HG03064 (cell line): ENCODE data around the gene FBXO24.
A peak's percentile ranks its signal among the peaks of the same experiment; 100 is the strongest.

Experiments used
- ATAC-seq: cut with Tn5 transposase; IDR thresholded peaks from one replicate; pipeline ENCODE4 v1.9.1; 2021; ENCODE audit warnings: low read depth; ENCODE audit not compliant: unreplicated experiment

FBXO24 gene

DNA sequence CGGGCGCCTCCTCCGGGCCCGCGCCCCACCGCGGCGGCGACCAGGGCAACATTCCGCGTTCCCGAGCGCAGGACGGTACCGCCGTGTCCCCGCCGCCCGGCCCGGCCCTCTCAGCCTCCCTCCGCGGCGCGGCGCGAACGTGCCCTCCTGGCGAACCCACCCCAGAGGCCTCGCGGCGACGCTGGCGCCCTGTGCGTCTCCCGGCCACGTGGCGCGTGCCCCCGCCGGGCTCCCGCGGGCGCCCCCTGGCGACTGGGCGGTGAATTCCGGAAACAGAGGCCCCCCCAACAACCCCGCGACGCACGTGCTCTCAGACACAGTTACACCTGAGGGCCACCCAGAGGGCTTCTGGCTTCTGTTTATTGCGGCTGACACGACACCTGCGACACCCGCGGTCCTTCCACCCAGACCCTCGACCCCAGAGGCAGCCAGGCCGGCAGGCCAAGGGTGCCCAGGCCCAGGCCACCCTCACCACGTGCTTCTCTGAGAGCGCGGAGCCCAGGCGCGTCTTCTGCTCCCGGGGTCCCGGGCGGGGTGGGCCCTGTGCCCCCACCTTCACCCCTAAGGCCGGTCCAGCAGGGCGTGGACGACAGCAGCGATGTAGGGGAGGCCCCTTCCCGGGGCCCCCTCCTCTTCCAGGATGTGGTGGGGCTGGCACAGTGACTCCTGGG is 12.3 kb upstream of the FBXO24 start, which contains the start of gene SAP25:
TSS of gene SAP25 (minus strand) at position 210 of the 671 bp plus-strand sequence. CDS start at position 52, 158 bp downstream.
- no peak for ATAC-seq

DNA sequence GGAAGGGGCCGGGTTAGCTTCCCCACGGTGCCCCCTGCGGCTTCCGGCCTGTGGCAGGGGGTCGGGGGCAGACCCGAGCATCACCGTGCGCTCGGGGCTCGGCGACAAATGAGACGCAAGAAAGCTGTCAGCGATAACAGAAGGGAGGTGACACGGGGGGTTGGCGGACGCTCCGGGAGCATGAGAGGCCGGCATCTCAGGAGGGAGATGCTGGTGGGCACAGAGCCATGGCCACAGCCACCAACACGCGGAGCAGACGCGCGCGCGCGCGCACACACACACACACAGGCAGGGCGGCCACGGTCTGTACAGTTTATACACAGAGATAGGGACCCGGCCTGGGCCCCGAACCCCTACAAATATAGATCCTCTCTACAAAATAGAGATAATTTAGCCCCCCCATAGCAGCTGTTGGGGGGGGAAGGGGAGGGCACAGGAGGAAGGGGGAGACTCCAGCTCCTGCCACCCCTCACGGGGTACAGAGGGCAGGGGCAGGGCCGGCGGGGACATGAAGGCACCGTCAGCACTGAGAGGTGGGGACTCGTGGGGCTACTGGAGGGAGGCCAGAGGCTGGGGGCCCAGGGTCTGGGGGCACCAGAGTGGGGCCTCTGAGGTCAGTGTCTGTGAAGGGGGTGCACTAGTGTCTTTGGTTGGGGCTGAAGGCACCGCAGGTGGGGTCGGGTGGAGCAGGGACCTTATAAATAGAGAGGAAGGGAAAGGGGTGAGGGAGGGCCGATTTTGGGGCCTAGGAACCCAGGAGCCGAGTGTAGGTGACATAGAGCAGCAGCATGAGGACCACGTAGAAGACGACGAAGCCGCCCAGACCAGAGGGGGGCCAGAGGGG is 11.5 kb upstream of the FBXO24 start:
- no peak for ATAC-seq

DNA sequence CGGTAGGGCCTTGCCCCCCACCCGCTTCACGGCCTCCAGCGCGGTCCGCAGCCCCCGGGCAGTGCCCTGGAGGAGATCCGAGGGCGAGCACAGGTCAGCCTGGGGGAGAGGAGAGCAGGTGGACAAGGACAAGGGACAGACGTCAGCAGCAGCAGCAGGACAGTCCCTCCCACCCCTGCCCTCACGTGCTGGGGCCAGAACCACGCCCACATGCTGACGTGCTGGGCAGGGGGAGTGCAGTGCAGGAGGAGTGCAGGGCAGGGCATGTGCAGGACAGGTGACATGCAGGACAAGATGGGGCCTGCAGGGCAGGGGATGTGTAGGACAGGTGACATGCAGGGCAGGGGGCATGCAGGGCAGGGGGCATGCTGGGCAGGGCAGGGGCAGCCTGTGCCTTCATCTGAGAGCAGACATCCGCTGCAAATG is 10.9 kb upstream of the FBXO24 start:
- no peak for ATAC-seq

DNA sequence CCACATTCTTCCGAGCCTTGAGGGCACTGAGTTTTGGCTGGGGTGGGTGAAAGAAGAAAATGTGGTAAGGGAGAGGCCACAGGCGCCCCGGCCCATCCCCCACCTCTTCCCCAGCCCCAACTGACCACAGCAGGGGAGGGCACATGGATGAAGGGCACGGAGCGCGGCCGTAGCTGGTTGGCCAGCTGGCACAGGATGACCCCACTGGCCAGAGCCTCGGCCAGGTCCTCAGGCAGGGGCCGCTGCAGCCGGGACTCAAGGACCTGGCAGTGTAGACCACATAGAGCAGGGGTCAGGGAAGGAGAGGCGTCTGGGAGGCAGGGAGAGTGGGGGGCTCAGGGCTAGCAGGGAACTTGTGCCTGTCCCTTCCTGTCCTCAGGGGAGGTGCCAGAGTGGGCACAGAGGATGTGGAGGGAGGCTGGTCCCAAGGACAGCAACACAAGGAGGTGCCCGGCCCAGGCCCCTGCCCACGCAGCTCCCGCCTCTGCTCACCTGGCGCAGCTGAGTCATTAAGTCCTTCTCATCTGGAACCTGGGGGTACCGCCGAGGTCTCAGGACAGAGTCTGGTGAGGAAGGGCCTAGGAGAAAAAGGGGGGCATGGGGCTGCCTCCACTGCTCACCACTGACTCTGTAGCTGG is 10.3 kb upstream of the FBXO24 start:
- no peak for ATAC-seq

DNA sequence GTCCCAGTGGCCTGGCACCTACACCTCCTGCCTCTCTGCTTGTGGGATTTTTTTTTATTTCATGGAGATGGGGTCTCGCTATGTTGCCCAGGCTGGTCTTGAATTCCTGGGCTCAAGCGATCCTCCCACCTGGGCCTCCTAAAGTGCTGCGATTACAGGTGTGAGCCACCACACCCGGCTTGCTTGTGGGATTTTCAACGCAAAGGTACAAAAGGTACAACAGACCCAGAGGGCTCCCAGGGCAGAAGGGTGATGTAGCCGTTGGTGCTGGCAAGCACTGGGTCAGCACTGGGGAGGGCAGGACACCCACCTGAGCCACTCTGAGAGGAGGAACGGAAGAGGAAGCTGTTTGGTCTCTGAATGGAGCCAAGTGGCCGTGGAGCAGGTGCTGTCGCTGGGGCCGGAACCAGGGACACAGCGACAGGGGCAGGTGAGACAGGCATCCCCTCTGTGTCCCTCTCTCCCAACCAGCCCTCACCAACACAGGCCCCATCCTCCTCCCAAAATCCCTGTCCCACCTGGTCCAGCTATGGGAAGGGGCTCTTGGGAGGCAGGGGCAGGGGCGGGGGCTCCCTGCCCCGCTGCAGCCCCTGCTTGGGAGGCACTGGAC is 9.6 kb upstream of the FBXO24 start:
- ATAC-seq: no peak

DNA sequence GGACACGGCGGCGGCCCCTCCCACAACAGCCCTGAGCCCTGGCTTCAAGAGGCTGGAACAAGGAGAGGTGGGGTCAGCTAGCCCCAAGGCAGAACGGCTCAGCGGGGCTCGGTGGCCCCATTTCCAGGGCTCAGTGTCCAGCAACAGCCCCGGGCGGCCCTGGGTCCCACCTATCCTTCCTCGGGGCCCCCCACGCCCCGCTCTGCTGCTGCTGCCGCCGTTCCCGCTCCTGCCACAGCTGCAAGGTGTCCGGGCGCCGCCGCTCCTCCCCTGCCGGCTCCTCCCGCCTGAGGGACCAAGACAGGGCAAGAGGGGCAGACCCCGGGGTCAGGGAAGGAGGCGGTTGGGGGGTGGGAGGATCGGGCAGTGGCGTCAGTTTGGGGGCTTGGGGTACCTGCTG is 9.0 kb upstream of the FBXO24 start:
- ATAC-seq: no peak

DNA sequence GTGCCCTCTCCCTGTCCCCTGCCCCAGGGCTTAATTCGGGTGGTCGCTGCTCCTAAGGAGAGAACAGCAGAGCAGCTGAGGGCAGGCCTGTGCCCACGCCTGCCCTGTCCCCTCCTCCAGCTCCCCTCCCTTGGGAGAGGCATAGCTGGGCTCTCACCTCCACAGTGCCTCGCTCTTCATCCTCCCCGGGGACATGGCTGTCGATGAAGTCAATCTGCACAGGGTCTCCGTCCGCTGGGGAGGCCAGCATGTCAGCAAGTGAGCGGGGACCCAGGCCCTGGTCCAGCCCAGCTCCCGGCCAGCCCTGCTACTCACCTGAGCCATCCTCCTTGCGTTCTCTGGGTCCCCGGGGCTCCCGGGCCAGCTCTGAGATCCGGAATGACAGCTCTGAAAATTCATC is 8.6 kb upstream of the FBXO24 start:
- ATAC-seq: no peak

DNA sequence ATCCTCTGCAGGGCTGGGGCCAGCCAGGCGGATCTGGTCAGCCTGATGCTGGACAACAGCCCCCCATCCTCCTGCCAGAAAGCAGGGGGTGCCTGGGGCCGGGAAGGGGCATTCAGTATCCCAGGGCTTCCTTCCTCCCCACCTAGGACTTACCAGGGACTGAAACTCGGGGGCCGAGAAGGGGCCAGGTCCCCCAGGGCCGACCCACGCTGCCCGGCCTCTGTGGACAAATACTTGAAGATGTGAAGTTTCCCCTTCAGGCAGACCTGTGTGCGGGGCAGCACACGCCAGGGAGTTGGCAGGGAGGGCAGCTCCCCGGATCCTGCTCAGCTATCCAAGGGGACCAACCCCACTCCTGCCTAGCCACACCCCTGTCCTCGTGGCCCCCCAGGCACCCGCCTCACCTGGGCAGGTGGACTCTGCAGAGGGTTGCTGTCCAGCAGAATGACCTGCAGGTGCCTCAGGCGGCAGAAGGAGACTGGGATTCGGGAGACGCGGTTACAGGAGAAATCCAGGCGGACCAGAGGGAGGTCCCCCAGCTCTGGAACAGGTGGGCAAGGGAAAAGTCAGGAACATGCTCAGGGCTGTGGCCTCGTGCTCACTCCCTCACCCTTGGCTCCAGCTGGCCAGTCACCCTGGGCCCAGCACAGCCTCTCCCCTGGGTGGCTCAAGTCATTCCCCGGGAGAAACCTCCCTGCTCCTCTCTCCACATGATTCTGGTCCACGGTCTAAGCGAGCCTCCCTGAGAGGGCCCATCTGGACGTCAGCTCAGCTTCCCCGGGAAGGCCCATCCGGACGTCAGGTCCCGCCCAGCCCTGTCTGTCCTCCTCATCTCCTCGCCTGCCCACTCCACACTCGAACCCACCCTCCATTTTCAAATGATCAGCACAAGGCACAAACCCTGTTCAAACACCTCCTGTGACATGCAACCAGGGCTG is 7.6 kb upstream of the FBXO24 start:
- no peak for ATAC-seq

DNA sequence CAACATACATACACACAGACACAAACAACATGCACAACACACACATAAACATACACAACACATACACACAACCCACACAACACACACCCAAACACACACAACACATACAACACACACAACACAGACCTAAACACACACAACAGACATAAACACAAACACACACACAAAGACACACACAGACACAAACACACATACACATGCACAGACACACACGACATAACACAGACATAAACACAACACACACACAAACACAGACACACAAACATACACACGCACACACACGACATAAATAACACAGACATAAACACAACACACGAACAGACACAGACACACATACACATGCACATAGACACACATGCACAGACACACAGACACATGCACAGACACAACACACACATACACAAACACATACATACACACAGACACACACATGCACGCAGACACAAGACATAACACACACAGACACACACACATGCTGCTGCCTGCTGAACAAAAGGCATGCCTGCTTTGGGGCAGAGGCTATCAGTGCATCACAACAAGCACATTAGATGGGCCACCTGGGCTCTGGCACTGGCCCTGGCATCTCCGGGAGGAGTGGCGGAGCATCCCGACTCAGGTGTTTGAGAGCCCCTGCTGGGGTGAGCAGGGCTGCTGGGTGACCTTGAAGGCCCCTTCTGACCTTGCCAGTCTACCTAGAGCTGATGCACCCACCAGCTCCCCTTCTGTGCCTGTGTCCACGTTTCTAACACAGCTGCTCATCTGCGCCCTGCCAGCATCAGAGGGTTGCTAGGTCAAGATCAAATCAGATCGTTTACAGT is 5.5 kb upstream of the FBXO24 start:
- ATAC-seq: no peak

DNA sequence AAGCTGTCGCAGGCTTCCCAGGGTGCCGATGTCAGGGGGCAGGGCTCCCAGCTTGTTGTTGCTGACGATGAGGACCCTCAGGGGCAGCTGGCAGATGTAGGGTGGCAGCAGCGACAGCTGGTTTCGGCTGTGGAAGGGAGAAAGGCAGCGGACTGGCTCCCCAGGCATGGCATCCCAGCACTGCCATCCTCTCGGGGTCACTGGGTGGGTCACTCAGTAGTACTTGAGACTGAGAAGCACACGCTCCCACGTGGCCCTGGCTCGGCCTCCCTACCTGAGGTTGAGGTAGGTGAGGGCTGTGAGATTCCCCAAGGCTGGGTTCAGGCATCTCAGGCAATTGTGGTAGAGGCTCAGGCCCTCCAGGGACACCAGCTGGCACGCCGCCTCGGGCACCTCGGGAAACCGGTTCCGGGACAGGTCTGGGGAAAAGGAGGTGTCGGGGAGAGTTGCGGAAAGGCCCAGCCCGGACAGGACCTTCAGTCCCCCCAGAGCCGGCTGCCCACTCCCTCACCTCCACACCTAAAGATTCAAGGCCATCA is 4.0 kb upstream of the FBXO24 start:
- no peak for ATAC-seq

DNA sequence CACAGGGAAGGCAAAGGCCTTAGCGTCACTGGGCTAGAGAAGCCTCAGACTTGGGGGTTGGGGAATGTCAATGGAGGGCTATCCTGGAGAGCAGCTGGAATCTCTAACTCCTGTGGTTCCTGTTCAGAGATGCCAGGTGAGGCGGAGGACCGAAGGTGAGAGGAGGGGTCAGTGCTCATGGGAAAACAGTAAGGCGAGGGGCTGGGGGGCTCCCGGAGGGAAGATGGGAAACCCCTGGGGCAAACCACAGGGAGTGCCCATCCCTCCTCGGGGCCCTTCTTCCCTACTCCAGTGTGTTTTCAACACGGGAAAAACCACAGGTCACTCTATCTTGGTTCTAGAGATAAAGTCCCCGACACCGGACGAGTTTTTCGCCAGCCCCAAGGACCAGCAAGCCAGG is 3.5 kb upstream of the FBXO24 start:
- ATAC-seq: no peak

DNA sequence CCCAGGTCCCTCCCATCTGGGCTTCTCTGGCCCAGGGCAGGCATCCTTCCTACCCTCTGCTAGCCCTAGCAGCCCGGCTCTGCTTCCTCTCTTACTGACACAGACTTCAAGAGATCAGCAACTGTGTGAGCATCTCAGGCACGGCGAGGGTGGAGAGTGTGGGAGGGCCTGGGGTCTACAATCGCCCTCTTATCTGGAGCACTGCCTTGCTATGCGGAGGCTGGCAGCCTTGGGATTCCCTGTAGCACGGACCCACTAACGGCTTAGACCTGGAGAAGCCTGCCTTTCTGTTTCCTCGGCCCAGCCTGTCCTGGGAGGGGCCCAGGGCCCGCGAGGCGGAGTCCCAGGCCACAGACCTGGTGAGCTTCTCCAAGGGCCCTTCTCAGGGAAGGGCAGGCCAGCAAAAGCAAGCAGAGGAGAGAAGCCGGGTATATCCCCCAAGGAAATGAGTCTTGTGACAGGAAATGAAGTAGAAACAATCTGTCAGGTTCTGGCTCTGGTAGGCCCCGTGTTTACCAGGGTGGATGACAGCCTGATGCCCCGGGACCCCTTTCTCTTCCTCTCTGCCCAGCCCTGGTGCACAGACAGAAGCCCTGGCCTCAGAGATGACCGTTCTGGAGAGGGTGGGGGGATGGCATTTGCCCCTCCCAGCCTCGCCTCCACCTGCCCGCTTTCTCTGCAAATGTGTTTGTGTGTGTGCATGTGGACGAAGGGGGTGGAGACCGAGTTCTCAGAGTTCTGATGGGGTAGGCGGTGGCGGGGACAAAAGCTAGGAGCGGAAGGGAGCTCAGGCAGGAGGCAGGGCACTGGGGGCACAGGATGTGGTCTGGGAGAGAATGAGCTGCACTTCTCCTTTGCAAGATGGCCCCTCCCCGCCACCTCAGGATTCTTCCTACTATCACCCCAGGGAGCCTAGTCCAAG is 2.7 kb upstream of the FBXO24 start:
- ATAC-seq: no peak

DNA sequence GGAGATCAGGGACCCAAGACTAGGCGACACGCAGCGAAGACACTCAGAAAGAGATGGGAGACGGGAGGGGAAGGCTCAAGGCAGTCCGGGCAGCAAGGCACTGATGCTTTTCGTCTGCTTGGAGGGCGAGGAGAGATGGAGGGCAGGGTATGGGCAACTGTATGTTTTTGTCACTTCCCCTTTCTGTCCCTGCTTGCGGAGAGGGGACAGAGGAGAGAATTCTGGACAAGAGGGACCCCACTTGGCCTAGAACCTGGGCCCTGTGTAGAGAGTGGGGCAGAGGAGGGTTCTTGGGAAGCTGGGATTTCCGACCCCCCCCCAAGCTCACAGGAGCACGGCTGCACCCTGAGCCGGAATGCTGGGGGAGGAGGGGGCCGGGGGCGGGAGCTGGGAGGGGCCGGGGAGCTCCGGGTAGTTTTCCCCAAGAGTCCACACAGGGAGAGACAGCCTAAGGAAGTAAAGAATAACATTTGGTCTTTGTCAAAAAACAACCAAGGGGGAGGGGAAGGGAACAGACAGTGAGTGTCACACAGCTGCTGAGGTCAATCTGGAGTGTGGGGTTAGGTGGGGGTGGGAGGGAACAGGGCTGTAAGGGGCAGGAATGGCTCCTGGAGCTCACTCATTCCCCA is 2.0 kb upstream of the FBXO24 start:
- ATAC-seq: no peak

DNA sequence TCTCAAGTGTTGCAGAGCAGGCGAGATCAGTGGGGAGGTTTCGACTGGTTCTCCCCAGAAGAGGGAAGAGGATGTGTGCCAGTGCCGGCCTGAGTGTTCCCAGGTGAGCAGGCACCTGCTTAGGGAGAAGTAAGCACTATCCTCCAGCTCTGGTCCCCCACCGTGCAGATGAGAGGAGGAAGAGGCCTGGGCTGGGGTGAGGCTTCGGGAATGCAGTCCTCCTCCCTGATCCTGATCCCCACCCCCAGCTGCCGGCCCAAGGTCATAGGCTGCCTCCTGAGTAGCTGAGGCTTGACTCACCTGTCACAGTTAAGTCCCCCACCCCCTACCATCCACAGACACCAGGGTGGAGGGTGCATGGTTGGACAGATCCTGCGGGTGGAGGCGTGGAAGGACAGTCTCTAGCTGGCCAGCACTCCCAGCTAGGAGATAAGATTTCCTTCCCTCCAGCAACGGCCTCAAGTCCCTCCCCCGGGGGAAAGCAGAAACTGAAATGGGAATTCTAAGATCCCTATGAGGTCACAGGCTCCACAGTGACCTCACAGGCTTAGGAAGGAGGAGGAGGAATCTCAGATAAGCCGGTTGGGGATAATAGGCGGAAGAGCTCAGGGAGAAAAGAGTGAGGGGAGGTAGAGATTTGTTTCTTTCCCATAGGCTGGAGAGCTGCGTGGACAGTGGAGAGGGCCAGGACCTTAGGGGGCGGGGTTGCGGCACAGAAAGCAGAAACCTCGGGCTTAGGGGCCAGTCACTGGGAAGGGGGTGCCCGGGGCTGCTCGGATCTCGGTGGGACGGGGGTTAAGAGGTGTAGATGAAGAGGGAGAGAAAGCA is 1.2 kb upstream of the FBXO24 start:
- ATAC-seq: no peak

DNA sequence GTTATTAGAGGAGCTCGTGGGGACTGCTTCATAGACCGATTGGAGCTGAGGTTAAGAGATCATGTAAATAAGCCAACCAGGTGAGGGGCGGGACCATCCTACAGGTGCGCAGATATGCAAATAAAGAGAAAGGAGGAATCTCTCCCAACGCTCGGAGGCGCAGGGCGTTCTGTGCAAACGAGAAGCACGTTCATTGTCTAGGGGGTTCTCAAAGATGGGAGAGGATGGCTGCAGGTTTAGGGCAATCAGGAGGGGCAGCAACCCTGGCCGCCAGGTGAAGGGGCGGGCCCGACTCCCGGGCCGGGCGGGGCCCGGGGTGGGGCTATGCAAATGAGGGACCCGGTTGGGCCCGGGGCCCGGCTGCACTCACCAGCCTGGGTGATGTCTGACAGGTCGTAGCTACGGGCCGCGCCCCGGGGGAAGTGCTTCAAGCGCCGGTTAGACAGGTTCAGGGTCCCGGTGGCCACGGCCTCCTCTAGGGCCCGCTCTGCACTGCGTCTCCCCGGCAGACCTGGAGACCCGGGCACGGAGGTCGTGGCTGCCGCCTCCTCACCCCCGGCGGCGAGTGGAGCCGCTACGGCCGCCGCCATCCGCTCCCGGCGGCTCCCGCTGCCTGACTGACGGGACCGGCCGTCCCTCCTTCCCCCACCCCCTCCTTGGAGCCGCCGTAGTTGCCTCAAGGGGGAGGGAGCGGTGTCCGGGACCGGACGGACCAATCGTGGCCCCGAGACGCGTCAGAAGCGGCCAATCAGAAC is 440 bp upstream of the FBXO24 start, which contains the start of gene LRCH4:
TSS of gene LRCH4 (minus strand) at position 619 of the 755 bp plus-strand sequence. CDS start at position 590, 29 bp downstream.
- ATAC-seq: peak; percentile 27

DNA sequence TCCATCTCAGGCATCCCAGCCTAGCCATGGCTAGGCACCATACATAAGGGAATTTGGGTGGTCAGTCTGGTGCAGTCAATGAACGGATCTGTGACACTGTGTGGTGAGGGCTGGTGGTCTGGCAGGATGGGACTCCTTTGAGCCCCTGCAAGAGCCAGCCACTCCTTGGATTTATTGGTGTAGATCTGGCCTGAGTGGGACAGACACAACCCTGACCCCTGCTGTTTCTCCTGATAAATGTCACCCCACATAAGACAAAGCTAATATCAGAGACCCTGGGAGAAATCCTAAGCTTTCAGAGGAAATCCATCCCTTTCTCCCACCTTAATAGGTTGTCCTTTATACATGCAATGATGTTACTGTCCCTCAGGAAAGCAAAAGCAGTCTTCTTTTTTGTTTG is 2.3 kb downstream of the FBXO24 start:
- no peak for ATAC-seq
